Measurements from ENCODE around the gene AXL. TPM values are rescaled to one million over a fixed set of nuclear protein-coding genes. Genes with fewer than 3 reads are reported as not detected.

Gene AXL
- total RNA-seq, 1 donor from 2014 or later, result 6.4 TPM

DNA sequence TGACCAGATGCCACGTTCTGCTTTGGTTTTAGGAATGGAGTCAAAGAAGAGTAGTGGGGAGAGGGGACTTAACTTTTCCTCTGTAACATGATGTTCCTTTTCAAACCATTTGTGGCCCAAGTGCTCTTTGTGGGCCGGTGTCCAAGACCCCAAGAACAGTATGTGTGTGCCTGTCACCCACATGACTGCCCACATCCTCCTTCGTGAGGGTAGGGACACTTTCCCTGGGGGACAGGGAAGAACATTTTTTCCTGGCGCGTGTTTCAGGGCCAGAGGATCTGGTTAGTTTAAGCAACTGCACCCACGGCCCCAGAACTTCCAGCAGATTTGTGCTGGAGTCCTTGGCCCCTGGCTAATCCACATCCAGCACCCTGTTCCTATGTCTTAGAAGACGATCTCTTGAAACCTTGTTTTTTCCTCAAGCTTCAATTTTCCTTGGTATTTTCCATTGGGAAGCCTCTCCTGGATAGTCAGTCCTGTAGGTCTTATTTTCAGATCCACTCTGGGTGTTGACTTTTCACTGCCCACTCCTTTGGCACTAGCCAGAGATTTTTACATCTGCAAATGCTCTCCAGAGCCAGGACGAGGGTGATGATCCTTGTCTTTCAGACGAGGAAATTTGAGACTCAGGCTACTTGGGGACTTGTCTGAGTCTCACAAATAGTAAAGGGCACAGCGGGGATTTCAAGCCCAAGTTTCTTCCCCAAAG is 80.2 kb downstream of the AXL start:
- H3K4me1 Mint-ChIP-seq, result peaks cover 5% of the 10 kb centered on the region
- no peaks in the 10 kb centered on the region for H3K27me3 Mint-ChIP-seq (ENCODE audit: low read depth)
- H3K27ac Mint-ChIP-seq (ENCODE audit: unreplicated experiment), result no peak overlapping the region
- no peak for DNase-seq (ENCODE audit: low read depth, low spot score)
- no peaks in the 10 kb centered on the region for H3K9me3 Mint-ChIP-seq
- peaks cover 32% of the 10 kb centered on the region for H3K36me3 Mint-ChIP-seq (ENCODE audit: low read depth)
- TF ChIP-seq, protein P1, sequence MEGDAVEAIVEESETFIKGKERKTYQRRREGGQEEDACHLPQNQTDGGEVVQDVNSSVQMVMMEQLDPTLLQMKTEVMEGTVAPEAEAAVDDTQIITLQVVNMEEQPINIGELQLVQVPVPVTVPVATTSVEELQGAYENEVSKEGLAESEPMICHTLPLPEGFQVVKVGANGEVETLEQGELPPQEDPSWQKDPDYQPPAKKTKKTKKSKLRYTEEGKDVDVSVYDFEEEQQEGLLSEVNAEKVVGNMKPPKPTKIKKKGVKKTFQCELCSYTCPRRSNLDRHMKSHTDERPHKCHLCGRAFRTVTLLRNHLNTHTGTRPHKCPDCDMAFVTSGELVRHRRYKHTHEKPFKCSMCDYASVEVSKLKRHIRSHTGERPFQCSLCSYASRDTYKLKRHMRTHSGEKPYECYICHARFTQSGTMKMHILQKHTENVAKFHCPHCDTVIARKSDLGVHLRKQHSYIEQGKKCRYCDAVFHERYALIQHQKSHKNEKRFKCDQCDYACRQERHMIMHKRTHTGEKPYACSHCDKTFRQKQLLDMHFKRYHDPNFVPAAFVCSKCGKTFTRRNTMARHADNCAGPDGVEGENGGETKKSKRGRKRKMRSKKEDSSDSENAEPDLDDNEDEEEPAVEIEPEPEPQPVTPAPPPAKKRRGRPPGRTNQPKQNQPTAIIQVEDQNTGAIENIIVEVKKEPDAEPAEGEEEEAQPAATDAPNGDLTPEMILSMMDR (conservative IDR thresholded peaks at IDR 0.05), result no peak
- H3K4me3 Mint-ChIP-seq, result no peak overlapping the region

DNA sequence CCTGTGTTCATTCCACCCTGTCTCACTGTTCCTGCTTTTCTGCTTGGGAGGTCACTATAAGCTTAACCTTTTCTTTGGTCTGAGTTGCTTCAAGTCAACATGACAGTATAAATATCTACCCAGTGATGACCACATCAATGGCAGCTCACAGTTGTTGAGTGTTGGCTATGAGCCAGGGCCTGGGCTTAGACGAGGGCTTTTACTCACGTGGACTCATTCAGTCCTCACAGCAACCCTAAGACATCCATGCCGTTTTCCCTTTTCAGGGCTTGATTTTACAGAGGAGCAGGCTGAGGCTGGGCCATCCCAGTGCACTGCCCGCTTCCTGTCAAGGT is 80.7 kb downstream of the AXL start:
- no peak for DNase-seq (ENCODE audit: low read depth, low spot score)
- H3K9me3 Mint-ChIP-seq, result no peaks in the 10 kb centered on the region
- H3K27ac Mint-ChIP-seq (ENCODE audit: unreplicated experiment), result no peak overlapping the region
- H3K27me3 Mint-ChIP-seq (ENCODE audit: low read depth), result no peaks in the 10 kb centered on the region
- TF ChIP-seq, protein P1 (conservative IDR thresholded peaks at IDR 0.05), result no peak
- H3K4me1 Mint-ChIP-seq, result peaks cover 5% of the 10 kb centered on the region
- H3K36me3 Mint-ChIP-seq (ENCODE audit: low read depth), result peaks cover 28% of the 10 kb centered on the region
- no peak overlapping the region for H3K4me3 Mint-ChIP-seq

DNA sequence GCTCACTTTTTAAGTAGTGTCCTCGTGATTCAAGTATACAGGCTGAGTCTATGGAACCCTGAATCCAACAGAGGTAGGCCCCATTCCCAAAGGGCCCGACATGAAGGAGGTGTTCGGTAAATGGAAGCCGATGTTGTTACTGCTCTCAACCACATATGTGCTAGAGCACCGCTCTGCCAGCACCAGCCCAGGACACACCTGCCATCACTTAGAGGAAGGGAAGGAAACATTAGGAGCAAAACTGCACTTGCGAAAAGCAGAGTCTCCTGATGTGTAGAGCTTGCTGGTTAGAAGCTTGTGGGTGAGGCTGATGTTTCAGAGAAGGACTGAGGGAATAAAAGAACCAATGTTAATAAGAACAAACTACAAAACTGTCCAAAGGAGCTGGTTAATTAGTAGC is 81.5 kb downstream of the AXL start:
- Mint-ChIP-seq H3K4me1 (peaks cover 5% of the 10 kb centered on the region), H3K27ac (ENCODE audit: unreplicated experiment) (no peak overlapping the region), H3K4me3 (no peak overlapping the region), H3K27me3 (ENCODE audit: low read depth) (no peaks in the 10 kb centered on the region), H3K9me3 (no peaks in the 10 kb centered on the region), H3K36me3 (ENCODE audit: low read depth) (peaks cover 24% of the 10 kb centered on the region)
- DNase-seq (ENCODE audit: low read depth, low spot score), result no peak
- TF ChIP-seq, protein P1 (conservative IDR thresholded peaks at IDR 0.05), result no peak

DNA sequence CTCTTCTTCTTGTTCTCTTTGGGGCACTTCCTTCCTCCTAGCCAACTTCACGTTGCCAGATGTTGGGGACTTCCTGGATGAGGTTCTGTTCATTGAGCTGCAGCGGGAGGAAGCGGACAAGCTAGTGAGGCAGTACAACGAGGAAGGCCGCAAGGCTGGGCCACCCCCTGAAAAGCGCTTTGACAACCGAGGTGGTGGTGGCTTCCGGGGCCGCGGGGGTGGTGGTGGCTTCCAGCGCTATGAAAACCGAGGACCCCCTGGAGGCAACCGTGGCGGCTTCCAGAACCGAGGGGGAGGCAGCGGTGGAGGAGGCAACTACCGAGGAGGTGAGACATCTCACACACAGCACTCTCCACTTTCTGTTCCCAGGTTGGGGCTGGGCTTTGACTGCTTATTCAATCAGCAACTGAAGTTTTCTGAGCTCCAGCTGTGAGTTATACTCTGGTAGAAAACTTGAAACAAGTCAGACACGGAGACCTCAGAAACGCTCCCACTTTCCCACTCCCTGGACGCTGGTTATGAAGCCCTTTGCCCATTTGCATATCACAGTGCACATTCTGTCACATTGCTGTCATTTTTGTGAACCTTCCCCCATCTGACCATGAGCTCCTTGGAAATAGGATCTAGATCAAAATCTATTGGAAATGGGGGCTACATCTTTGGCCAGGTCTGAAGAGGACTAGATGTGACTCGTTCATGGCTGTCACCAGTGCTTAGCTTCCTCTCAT is 83.8 kb downstream of the AXL start:
- Mint-ChIP-seq H3K36me3 (ENCODE audit: low read depth) (peaks cover 12% of the 10 kb centered on the region), H3K4me1 (peaks cover 3% of the 10 kb centered on the region), H3K27me3 (ENCODE audit: low read depth) (no peaks in the 10 kb centered on the region), H3K4me3 (no peak overlapping the region), H3K27ac (ENCODE audit: unreplicated experiment) (no peak overlapping the region), H3K9me3 (no peaks in the 10 kb centered on the region)
- no peak for DNase-seq (ENCODE audit: low read depth, low spot score)
- TF ChIP-seq, protein P1 (conservative IDR thresholded peaks at IDR 0.05), result no peak

DNA sequence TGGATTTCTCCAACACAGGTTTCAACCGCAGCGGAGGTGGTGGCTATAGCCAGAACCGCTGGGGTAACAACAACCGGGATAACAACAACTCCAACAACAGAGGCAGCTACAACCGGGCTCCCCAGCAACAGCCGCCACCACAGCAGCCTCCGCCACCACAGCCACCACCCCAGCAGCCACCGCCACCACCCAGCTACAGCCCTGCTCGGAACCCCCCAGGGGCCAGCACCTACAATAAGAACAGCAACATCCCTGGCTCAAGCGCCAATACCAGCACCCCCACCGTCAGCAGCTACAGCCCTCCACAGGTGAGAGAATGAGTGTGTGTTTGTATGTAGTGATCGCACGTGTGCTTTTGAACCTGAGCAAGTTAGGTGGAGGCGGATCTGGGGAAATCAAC is 84.9 kb downstream of the AXL start:
- Mint-ChIP-seq H3K9me3 (no peaks in the 10 kb centered on the region), H3K27me3 (ENCODE audit: low read depth) (no peaks in the 10 kb centered on the region), H3K4me1 (peaks cover 8% of the 10 kb centered on the region), H3K36me3 (ENCODE audit: low read depth) (peaks cover 11% of the 10 kb centered on the region), H3K27ac (ENCODE audit: unreplicated experiment) (no peak overlapping the region), H3K4me3 (no peak overlapping the region)
- DNase-seq (ENCODE audit: low read depth, low spot score), result no peak
- TF ChIP-seq, protein P1 (conservative IDR thresholded peaks at IDR 0.05), result no peak

Data from neural crest cell (in vitro differentiated cells).